ENCODE measurements around the gene LAMB3. TPM values are rescaled to one million over a fixed set of nuclear protein-coding genes. Genes with fewer than 3 reads are reported as not detected.
A peak's percentile ranks its signal among the peaks of the same experiment; 100 is the strongest.

The LAMB3 gene
- total and polyA plus RNA-seq, 7 experiments from 2014 or later = 0.11 to 5.7 (median 0.62) TPM

DNA sequence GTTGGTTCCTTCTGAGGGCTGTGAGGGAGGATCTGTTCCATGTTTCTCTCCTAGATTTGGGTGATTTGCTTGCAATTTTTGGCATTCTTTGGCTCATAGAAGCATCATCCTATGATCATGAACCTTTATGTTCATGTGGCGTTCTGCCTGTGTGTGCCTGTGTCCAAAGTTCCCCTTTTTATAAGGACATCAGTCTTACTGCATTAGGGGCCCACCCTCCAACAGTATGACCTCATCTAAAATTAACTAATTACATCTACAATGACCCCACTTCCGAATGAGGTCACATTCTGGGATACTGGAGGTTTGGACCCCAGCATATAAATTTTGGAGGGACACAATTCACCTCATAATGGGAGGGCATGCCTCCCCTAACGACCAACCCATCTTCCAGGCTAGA is 81.5 kb downstream of the LAMB3 start:
- CTCF ChIA-PET = interaction anchor here (0.7 to 1.4 kb wide), 3 partner anchors 9 to 181 kb away, joined by 3 to 6 read pairs (median 3); no protein-coding TSS in a partner anchor
- no peaks in the 10 kb centered on the region for H3K27me3 ChIP-seq (ENCODE audit: control insufficient read depth in 2 of 2, insufficient read depth in 2 of 2, low read length in 2 of 2)
- POLR2A ChIA-PET = no interaction called here

DNA sequence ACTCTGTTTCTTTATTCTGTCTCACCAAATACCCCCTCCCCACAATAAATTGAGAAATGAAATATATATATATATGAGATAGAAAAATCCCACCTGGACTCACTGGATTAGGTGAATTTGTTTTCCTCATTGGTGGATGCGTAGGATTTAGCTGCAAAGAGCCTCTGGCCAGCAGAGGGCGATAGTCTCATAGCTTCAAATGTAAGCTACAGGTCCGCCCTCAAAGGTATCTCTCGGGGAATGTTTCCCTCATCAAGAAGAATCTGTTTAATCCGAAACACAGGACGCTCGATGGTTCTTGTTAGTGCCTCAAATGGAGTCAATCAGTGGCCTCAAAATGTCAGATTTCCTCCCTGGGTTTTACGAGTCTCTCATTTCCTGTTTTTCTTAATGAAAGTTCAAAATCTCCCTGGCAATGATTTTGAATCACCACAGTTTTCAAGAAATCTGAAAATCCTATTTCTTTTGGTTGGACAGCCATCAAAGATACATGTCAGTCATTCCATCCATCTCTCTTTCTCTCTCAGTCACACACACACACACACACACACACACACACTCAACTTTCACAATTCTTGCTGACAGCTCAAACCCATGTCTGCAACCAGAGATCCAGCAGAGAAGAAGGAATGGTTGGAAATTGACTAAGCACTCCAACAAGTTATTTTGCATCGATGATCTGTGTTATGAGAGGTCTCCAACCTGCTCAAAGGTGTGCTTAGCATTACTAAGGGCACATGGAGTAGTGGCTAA is 82.6 kb downstream of the LAMB3 start:
- ATAC-seq = peak; percentile 76
- H3K27me3 ChIP-seq (ENCODE audit: control insufficient read depth in 2 of 2, insufficient read depth in 2 of 2, low read length in 2 of 2) = no peaks in the 10 kb centered on the region
- H3K4me1 Mint-ChIP-seq = peaks cover 6 to 26% (median 11%) of the 10 kb centered on the region in 7 donors
- peaks cover 11 to 52% (median 26%) of the 10 kb centered on the region in 5 donors for H3K27me3 Mint-ChIP-seq
- H3K36me3 ChIP-seq (ENCODE audit: control insufficient read depth in 2 of 3, insufficient read depth in 3 of 3, low read length in 3 of 3) = no peaks in the 10 kb centered on the region
- H3K4me1 ChIP-seq (ENCODE audit: control insufficient read depth in 2 of 2, insufficient read depth in 2 of 2, low read length in 2 of 2) = peaks cover 0 to 11% of the 10 kb centered on the region in 2 donors
- H3K9me3 Mint-ChIP-seq = no peaks in the 10 kb centered on the region
- intact Hi-C loops (cut with micrococcal nuclease) = loop anchor here (1.0 to 5.0 kb wide), 8 partner anchors 58 to 917 kb away; no protein-coding TSS in a partner anchor
- no peak overlapping the region for H3K27ac ChIP-seq (ENCODE audit: low read depth, low read length)
- H3K4me3 ChIP-seq (ENCODE audit: low read length) = no peak overlapping the region
- H3K9me3 ChIP-seq (ENCODE audit: control insufficient read depth in 2 of 3, low read length in 3 of 3) = no peaks in the 10 kb centered on the region
- DNase-seq = peak; percentile 38 to 74 (median 66)
- ChIA-PET CTCF (interaction anchor here (0.6 to 4.7 kb wide), 19 partner anchors 10 to 228 kb away, joined by 3 to 36 read pairs (median 3); partner anchors contain the start of genes CAMK1G and TRAF3IP3), POLR2A (interaction anchor here (0.7 to 1.0 kb wide), 2 partner anchors 95 to 115 kb away, joined by 3 to 4 read pairs; no protein-coding TSS in a partner anchor)
- peak overlapping the region in 4 of 9 donors; percentile 20 to 42 (median 32) for H3K27ac Mint-ChIP-seq
- no peaks in the 10 kb centered on the region for H3K36me3 Mint-ChIP-seq
- H3K4me3 Mint-ChIP-seq = peak overlapping the region in 7 of 10 donors; percentile 12 to 67 (median 24)

More for the DNA sequence above, 81.5 kb downstream of the LAMB3 start:
- Histone ChIP-seq H3K36me3 (ENCODE audit: control insufficient read depth in 2 of 3, insufficient read depth in 3 of 3, low read length in 3 of 3) (no peaks in the 10 kb centered on the region), H3K27ac (ENCODE audit: low read depth, low read length) (no peak overlapping the region), H3K4me1 (ENCODE audit: control insufficient read depth in 2 of 2, insufficient read depth in 2 of 2, low read length in 2 of 2) (peaks cover 0 to 10% of the 10 kb centered on the region in 2 donors), H3K9me3 (ENCODE audit: control insufficient read depth in 2 of 3, low read length in 3 of 3) (no peaks in the 10 kb centered on the region), H3K4me3 (ENCODE audit: low read length) (no peak overlapping the region)
- DNase-seq (no peak), ATAC-seq (no peak)
- Mint-ChIP-seq H3K36me3 (no peaks in the 10 kb centered on the region), H3K27me3 (peaks cover 9 to 53% (median 16%) of the 10 kb centered on the region in 5 donors), H3K4me3 (no peak overlapping the region), H3K9me3 (no peaks in the 10 kb centered on the region), H3K4me1 (peaks cover 6 to 26% (median 11%) of the 10 kb centered on the region in 7 donors), H3K27ac (no peak overlapping the region)
- intact Hi-C loops (cut with micrococcal nuclease) = no loop called here

DNA sequence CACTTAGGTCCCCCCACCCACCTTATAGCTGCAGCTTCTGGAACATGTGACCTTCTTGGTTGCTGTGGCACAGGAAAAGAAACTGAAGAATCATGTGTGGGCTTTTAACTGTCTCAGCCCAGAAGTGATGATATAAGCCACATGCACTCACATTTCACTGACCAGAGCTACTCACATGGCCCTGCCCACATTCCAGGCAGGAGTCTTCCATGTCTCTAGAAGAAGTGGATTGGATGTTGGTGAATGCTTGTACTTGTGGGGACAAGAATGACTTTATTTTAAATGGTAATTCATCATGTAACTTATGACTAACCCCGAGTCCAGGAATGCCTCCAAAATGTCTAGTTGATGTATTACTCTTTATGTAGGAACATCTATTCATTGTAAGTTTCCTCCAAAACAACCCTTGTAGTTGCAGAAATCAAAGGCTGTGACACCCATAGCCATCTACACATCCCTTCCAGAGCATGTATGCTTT is 84.5 kb downstream of the LAMB3 start:
- Histone ChIP-seq H3K27me3 (ENCODE audit: control insufficient read depth in 2 of 2, insufficient read depth in 2 of 2, low read length in 2 of 2) (no peaks in the 10 kb centered on the region), H3K36me3 (ENCODE audit: control insufficient read depth in 2 of 3, insufficient read depth in 3 of 3, low read length in 3 of 3) (no peaks in the 10 kb centered on the region), H3K4me3 (ENCODE audit: low read length) (no peak overlapping the region), H3K4me1 (ENCODE audit: control insufficient read depth in 2 of 2, insufficient read depth in 2 of 2, low read length in 2 of 2) (peaks cover 0 to 11% of the 10 kb centered on the region in 2 donors), H3K27ac (ENCODE audit: low read depth, low read length) (no peak overlapping the region), H3K9me3 (ENCODE audit: control insufficient read depth in 2 of 3, low read length in 3 of 3) (no peaks in the 10 kb centered on the region)
- peaks cover 14 to 49% (median 36%) of the 10 kb centered on the region in 5 donors for H3K27me3 Mint-ChIP-seq
- no peak for DNase-seq
- H3K9me3 Mint-ChIP-seq = no peaks in the 10 kb centered on the region
- CTCF ChIA-PET = interaction anchor here (1.2 to 4.7 kb wide), 6 partner anchors 120 to 915 kb away, joined by 3 to 36 read pairs (median 6); no protein-coding TSS in a partner anchor
- ATAC-seq = no peak
- intact Hi-C loops (cut with micrococcal nuclease) = loop anchor here (2.0 to 5.0 kb wide), 5 partner anchors 255 to 915 kb away; no protein-coding TSS in a partner anchor
- peaks cover 6 to 26% (median 11%) of the 10 kb centered on the region in 7 donors for H3K4me1 Mint-ChIP-seq
- H3K4me3 Mint-ChIP-seq = no peak overlapping the region
- no peak overlapping the region for H3K27ac Mint-ChIP-seq
- POLR2A ChIA-PET = no interaction called here
- no peaks in the 10 kb centered on the region for H3K36me3 Mint-ChIP-seq

DNA sequence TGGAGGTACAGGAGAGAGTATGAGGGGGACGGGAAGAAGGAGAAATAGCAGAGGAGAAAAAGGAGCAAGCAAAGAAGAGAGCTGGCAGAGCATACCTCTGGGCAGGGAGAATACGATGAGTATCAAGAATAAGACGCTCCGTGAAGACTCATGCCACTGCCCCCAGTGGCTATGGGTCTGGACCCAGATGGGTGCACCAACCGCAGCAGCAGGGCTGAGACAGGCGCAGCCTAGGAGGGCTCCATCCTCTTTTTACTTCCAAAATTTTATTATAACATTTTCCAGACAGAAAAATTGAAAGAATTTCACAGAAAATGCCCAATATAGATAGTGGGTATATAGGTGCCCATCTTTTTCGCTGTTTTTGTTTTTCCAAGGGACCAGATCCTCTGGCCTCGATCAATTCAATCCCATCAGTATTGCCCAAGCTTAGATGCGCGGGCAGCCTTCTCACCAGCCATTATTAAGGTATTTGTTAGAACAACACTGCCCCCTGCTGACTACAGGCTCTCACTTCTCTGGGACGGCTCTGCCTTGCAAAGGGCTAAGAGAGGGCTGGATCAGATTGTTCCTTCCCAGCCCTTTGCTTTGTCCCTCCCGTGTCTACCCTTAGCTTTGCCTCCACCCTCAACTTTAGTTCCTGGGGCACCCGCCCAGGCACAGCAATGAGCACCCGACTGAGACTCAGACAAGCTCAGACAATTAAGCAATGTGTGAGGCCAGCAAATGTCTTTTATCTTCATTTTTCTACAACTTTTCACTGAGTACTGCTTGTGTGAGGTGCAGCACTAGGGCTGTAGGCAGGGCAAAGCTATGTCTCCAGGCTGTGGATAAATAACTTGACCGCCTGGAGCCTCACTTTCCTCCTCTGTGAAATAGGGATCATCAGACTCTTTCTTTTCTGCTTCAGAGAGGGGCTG is 86.2 kb downstream of the LAMB3 start:
- H3K9me3 Mint-ChIP-seq = no peaks in the 10 kb centered on the region
- peaks cover 0 to 11% of the 10 kb centered on the region in 2 donors for H3K4me1 ChIP-seq (ENCODE audit: control insufficient read depth in 2 of 2, insufficient read depth in 2 of 2, low read length in 2 of 2)
- intact Hi-C loops (cut with micrococcal nuclease) = loop anchor here (1.0 to 5.0 kb wide), 5 partner anchors 212 to 914 kb away; no protein-coding TSS in a partner anchor
- no peaks in the 10 kb centered on the region for H3K36me3 ChIP-seq (ENCODE audit: control insufficient read depth in 2 of 3, insufficient read depth in 3 of 3, low read length in 3 of 3)
- H3K4me3 Mint-ChIP-seq = peak overlapping the region in 1 of 10 donors; percentile 29
- DNase-seq (peak; percentile 31 to 73 (median 67)), ATAC-seq (peak; percentile 84)
- CTCF ChIA-PET = interaction anchor here (0.6 to 4.7 kb wide), 13 partner anchors 9 to 914 kb away, joined by 3 to 36 read pairs (median 4); no protein-coding TSS in a partner anchor
- H3K9me3 ChIP-seq (ENCODE audit: control insufficient read depth in 2 of 3, low read length in 3 of 3) = no peaks in the 10 kb centered on the region
- H3K4me3 ChIP-seq (ENCODE audit: low read length) = no peak overlapping the region
- no peaks in the 10 kb centered on the region for H3K27me3 ChIP-seq (ENCODE audit: control insufficient read depth in 2 of 2, insufficient read depth in 2 of 2, low read length in 2 of 2)
- H3K27ac ChIP-seq (ENCODE audit: low read depth, low read length) = no peak overlapping the region
- POLR2A ChIA-PET = no interaction called here
- H3K4me1 Mint-ChIP-seq = peaks cover 6 to 26% (median 11%) of the 10 kb centered on the region in 7 donors
- H3K27ac Mint-ChIP-seq = peak overlapping the region in 1 of 9 donors; percentile 15
- peaks cover 17 to 47% (median 38%) of the 10 kb centered on the region in 5 donors for H3K27me3 Mint-ChIP-seq
- no peaks in the 10 kb centered on the region for H3K36me3 Mint-ChIP-seq

Small RNA genes within 50 kb of the gene (microRNA-seq; reads per million reads assigned to microRNA genes)
- not detected for gene MIR4260 (ENCODE audit: borderline microRNAs expressed)

Other genes starting within 250 kb of the LAMB3 start
- gene CAMK1G, start 68.7 kb downstream of the LAMB3 start, total RNA-seq = not detected
- not detected for gene CAMK1G, start 68.7 kb downstream of the LAMB3 start, polyA plus RNA-seq
- gene G0S2, start 23.0 kb upstream of the LAMB3 start, total RNA-seq = 100 to 1,000 TPM in 1 of 5 experiments, 10 to 100 TPM in 2, not detected in 2; 17.2 to 128 (median 81.1) TPM
- gene G0S2, start 23.0 kb upstream of the LAMB3 start, polyA plus RNA-seq = under 1 TPM in 1 of 2 donors, not detected in 1; 0.39 TPM
- gene HSD11B1, start 52.4 kb upstream of the LAMB3 start, total RNA-seq = 1 to 10 TPM in 1 of 5 experiments, under 1 TPM in 1, not detected in 3; 0.47 to 3.6 TPM
- gene HSD11B1, start 52.4 kb upstream of the LAMB3 start, polyA plus RNA-seq = under 1 TPM; 0.18 to 0.54 TPM
- gene TRAF3IP3, start 103.6 kb upstream of the LAMB3 start, total RNA-seq = 100 to 1,000 TPM; 303 to 746 (median 450) TPM
- 100 to 1,000 TPM; 446 to 613 TPM for gene TRAF3IP3, start 103.6 kb upstream of the LAMB3 start, polyA plus RNA-seq
- 1 to 10 TPM in 3 of 5 experiments, under 1 TPM in 2; 0.51 to 1.5 (median 1.3) TPM for gene C1orf74, start 132.1 kb upstream of the LAMB3 start, total RNA-seq
- under 1 TPM; 0.31 to 0.45 TPM for gene C1orf74, start 132.1 kb upstream of the LAMB3 start, polyA plus RNA-seq
- gene IRF6, start 153.7 kb upstream of the LAMB3 start, total RNA-seq = 1 to 10 TPM in 2 of 5 experiments, under 1 TPM in 2, not detected in 1; 0.30 to 2.3 (median 0.97) TPM
- gene IRF6, start 153.7 kb upstream of the LAMB3 start, polyA plus RNA-seq = 1 to 10 TPM in 1 of 2 donors, under 1 TPM in 1; 0.41 to 1.6 TPM
- 10 to 100 TPM in 3 of 5 experiments, 1 to 10 TPM in 2; 6.0 to 16.3 (median 12.7) TPM for gene UTP25, start 175.5 kb upstream of the LAMB3 start, total RNA-seq
- gene UTP25, start 175.5 kb upstream of the LAMB3 start, polyA plus RNA-seq = 1 to 10 TPM; 3.2 to 8.0 TPM

All from naive thymus-derived CD4-positive, alpha-beta T cell (primary cell).